GM13976 (cell line): ENCODE results near the gene RGR.
A peak's percentile ranks its signal among the peaks of the same experiment; 100 is the strongest.

Source experiments
- DNase-seq: peaks from one replicate; pipeline ENCODE4 v3.0.0; 2012; ENCODE audit warnings: low spot score
- CTCF ChIP-seq: IDR thresholded peaks from 2 replicates; pipeline ENCODE4 v1.5.1; 2012; ENCODE audit warnings: borderline replicate concordance, mild to moderate bottlenecking; ENCODE audit not compliant: insufficient read depth; ENCODE audit errors: extremely low read depth, missing control alignments, control extremely low read depth
- in situ Hi-C: fragments of 300-500 bp; cut with MboI; formaldehyde crosslinking; loops from one replicate; pipeline ENCODE4 v1.12.0; 2022; ENCODE audit warnings: low sequenced_read_pairs, mixed read lengths, inconsistent platforms; ENCODE audit not compliant: unreplicated experiment

The RGR gene

GRCh38 chr10:84201244-84201606, 43.6 kb upstream of the RGR start:
- DNase-seq, result no peak
- in situ Hi-C loops, result loop anchor here (10.0 kb wide), 1 partner anchor 56 kb away; no protein-coding TSS in a partner anchor
- no peak for TF ChIP-seq CTCF

GRCh38 chr10:84201682-84202081, 43.2 kb upstream of the RGR start:
- no peak for DNase-seq
- no peak for TF ChIP-seq CTCF
- in situ Hi-C loops, result loop anchor here (10.0 kb wide), 1 partner anchor 57 kb away; no protein-coding TSS in a partner anchor

GRCh38 chr10:84202349-84202748, 42.5 kb upstream of the RGR start:
- no peak for TF ChIP-seq CTCF
- in situ Hi-C loops, result loop anchor here (10.0 kb wide), 1 partner anchor 58 kb away; no protein-coding TSS in a partner anchor
- no peak for DNase-seq

- TF ChIP-seq CTCF, result peak; percentile 50
- peak; percentile 81 for DNase-seq
- in situ Hi-C loops, result loop anchor here (10.0 kb wide), 1 partner anchor 59 kb away; no protein-coding TSS in a partner anchor
Measured at GRCh38 chr10:84204122-84204521, 40.7 kb upstream of the RGR start.

GRCh38 chr10:84204610-84205009, 40.2 kb upstream of the RGR start:
- no peak for DNase-seq
- in situ Hi-C loops, result loop anchor here (10.0 kb wide), 1 partner anchor 60 kb away; no protein-coding TSS in a partner anchor
- no peak for TF ChIP-seq CTCF

GRCh38 chr10:84205049-84205852, 39.6 kb upstream of the RGR start:
- peak; percentile 95 for TF ChIP-seq CTCF
- peak; percentile 79 for DNase-seq
- in situ Hi-C loops, result loop anchor here (10.0 kb wide), 1 partner anchor 60 kb away; no protein-coding TSS in a partner anchor
